Endothelial cell of hepatic sinusoid (primary cell): ENCODE measurements around the gene ARHGEF40.

Source experiments
- in situ Hi-C: cut with HindIII; loops from 2 replicates; pipeline ENCODE4 v1.10.0; 2017; ENCODE audit warnings: low sequenced_read_pairs

Gene ARHGEF40

GRCh38 chr14:21039585-21040369 lies 30.3 kb upstream of the ARHGEF40 start:
- in situ Hi-C loops, result loop anchor here (5.0 kb wide), 1 partner anchor 68 kb away; no protein-coding TSS in a partner anchor

GRCh38 chr14:21040370-21040925 lies 29.7 kb upstream of the ARHGEF40 start:
- in situ Hi-C loops, result loop anchor here (5.0 kb wide), 1 partner anchor 67 kb away; no protein-coding TSS in a partner anchor

- in situ Hi-C loops, result loop anchor here (5.0 kb wide), 1 partner anchor 66 kb away; no protein-coding TSS in a partner anchor
Observed at GRCh38 chr14:21040941-21041340, 29.2 kb upstream of the ARHGEF40 start.

- in situ Hi-C loops, result loop anchor here (5.0 kb wide), 1 partner anchor 65 kb away; no protein-coding TSS in a partner anchor
Observed at GRCh38 chr14:21041676-21042433, 28.2 kb upstream of the ARHGEF40 start, which contains the start of gene RNASE7. TSS of gene RNASE7 (plus strand) at chr14:21042362. CDS start at chr14:21042993, 631 bp downstream.

- in situ Hi-C loops, result loop anchor here (5.0 kb wide), 1 partner anchor 64 kb away; no protein-coding TSS in a partner anchor
Observed at GRCh38 chr14:21042918-21043317, 27.2 kb upstream of the ARHGEF40 start.

- in situ Hi-C loops, result loop anchor here (5.0 kb wide), 1 partner anchor 64 kb away; no protein-coding TSS in a partner anchor
Observed at GRCh38 chr14:21043387-21043973, 26.6 kb upstream of the ARHGEF40 start.

GRCh38 chr14:21043974-21044618 lies 26.0 kb upstream of the ARHGEF40 start:
- in situ Hi-C loops, result loop anchor here (5.0 kb wide), 1 partner anchor 63 kb away; no protein-coding TSS in a partner anchor

GRCh38 chr14:21047378-21047781 lies 22.7 kb upstream of the ARHGEF40 start:
- in situ Hi-C loops, result no loop called here

GRCh38 chr14:21048638-21049037 lies 21.5 kb upstream of the ARHGEF40 start:
- in situ Hi-C loops, result no loop called here

GRCh38 chr14:21049271-21049673 lies 20.8 kb upstream of the ARHGEF40 start:
- in situ Hi-C loops, result no loop called here

- in situ Hi-C loops, result no loop called here
Observed at GRCh38 chr14:21050597-21050996, 19.5 kb upstream of the ARHGEF40 start.

- in situ Hi-C loops, result no loop called here
Observed at GRCh38 chr14:21053184-21054122, 16.7 kb upstream of the ARHGEF40 start.

- in situ Hi-C loops, result no loop called here
Observed at GRCh38 chr14:21054123-21054767, 15.9 kb upstream of the ARHGEF40 start.

GRCh38 chr14:21054768-21055145 lies 15.3 kb upstream of the ARHGEF40 start:
- in situ Hi-C loops, result no loop called here

- in situ Hi-C loops, result no loop called here
Observed at GRCh38 chr14:21055432-21056117, 14.5 kb upstream of the ARHGEF40 start.

- in situ Hi-C loops, result no loop called here
Observed at GRCh38 chr14:21056520-21057163, 13.5 kb upstream of the ARHGEF40 start.

- in situ Hi-C loops, result no loop called here
Observed at GRCh38 chr14:21057803-21058675, 12.1 kb upstream of the ARHGEF40 start, which contains the start of gene RNASE8. TSS of gene RNASE8 (plus strand) at chr14:21057822. CDS start at chr14:21057893, 71 bp downstream.
